Measurements from ENCODE around the gene CFAP119. TPM values are rescaled to one million over a fixed set of nuclear protein-coding genes. Genes with fewer than 3 reads are reported as not detected.

The CFAP119 gene
- total RNA-seq, 2 donors from 2014 or later, result 8.6 to 12.7 TPM

GRCh38 chr16:30767767-30768465 is 6.1 kb upstream of the CFAP119 start:
- intact Hi-C loops (cut with DNase I), result no loop called here

GRCh38 chr16:30766933-30767284 is 5.0 kb upstream of the CFAP119 start:
- H3K9ac ChIP-seq (ENCODE audit: low read depth in 2 of 2, low read length in 2 of 2), result no peak overlapping the region
- no peak for DNase-seq
- intact Hi-C loops (cut with DNase I), result no loop called here

More at GRCh38 chr16:30767767-30768465, 6.1 kb upstream of the CFAP119 start:
- Histone ChIP-seq H3K4me1 (peaks cover 8% of the 10 kb centered on the region), H3K27me3 (no peaks in the 10 kb centered on the region), H3K9ac (ENCODE audit: low read depth in 2 of 2, low read length in 2 of 2) (no peak overlapping the region), H3K27ac (no peak overlapping the region), H3K36me3 (peaks cover 54% of the 10 kb centered on the region), H3K9me3 (no peaks in the 10 kb centered on the region), H3K4me3 (no peak overlapping the region)
- no peak for TF ChIP-seq CTCF (IDR thresholded peaks at IDR 0.05)
- DNase-seq, result no peak

GRCh38 chr16:30766206-30766932 is 4.5 kb upstream of the CFAP119 start:
- intact Hi-C loops (cut with DNase I), result no loop called here
- no peak for TF ChIP-seq CTCF (IDR thresholded peaks at IDR 0.05)

More at GRCh38 chr16:30766933-30767284, 5.0 kb upstream of the CFAP119 start:
- Histone ChIP-seq H3K27ac (no peak overlapping the region), H3K36me3 (peaks cover 51% of the 10 kb centered on the region), H3K9me3 (no peaks in the 10 kb centered on the region), H3K4me1 (peaks cover 12% of the 10 kb centered on the region), H3K4me3 (no peak overlapping the region), H3K27me3 (no peaks in the 10 kb centered on the region)
- TF ChIP-seq CTCF (IDR thresholded peaks at IDR 0.05), result no peak

GRCh38 chr16:30764816-30765465 is 3.1 kb upstream of the CFAP119 start:
- no peaks in the 10 kb centered on the region for H3K9me3 ChIP-seq
- peaks cover 12% of the 10 kb centered on the region for H3K4me1 ChIP-seq
- H3K9ac ChIP-seq (ENCODE audit: low read depth in 2 of 2, low read length in 2 of 2), result no peak overlapping the region
- no peak for TF ChIP-seq CTCF (IDR thresholded peaks at IDR 0.05)
- no peak overlapping the region for H3K27ac ChIP-seq
- DNase-seq, result no peak
- intact Hi-C loops (cut with DNase I), result no loop called here
- no peaks in the 10 kb centered on the region for H3K27me3 ChIP-seq
- H3K4me3 ChIP-seq, result no peak overlapping the region
- peaks cover 46% of the 10 kb centered on the region for H3K36me3 ChIP-seq

More at GRCh38 chr16:30766206-30766932, 4.5 kb upstream of the CFAP119 start:
- Histone ChIP-seq H3K36me3 (peaks cover 46% of the 10 kb centered on the region), H3K27me3 (no peaks in the 10 kb centered on the region), H3K4me1 (peaks cover 12% of the 10 kb centered on the region), H3K27ac (no peak overlapping the region), H3K9me3 (no peaks in the 10 kb centered on the region), H3K9ac (ENCODE audit: low read depth in 2 of 2, low read length in 2 of 2) (no peak overlapping the region), H3K4me3 (no peak overlapping the region)
- DNase-seq, result no peak

GRCh38 chr16:30764086-30764485 is 2.2 kb upstream of the CFAP119 start:
- Histone ChIP-seq H3K36me3 (peaks cover 41% of the 10 kb centered on the region), H3K27me3 (no peaks in the 10 kb centered on the region), H3K9me3 (no peaks in the 10 kb centered on the region), H3K4me1 (peaks cover 12% of the 10 kb centered on the region), H3K27ac (no peak overlapping the region), H3K9ac (ENCODE audit: low read depth in 2 of 2, low read length in 2 of 2) (no peak overlapping the region), H3K4me3 (no peak overlapping the region)
- intact Hi-C loops (cut with DNase I), result no loop called here
- DNase-seq, result no peak
- no peak for TF ChIP-seq CTCF (IDR thresholded peaks at IDR 0.05)

Measured in colonic mucosa (tissue), 4 donors.